Posterior cingulate gyrus (tissue), 11 donors: Measurements from ENCODE around the gene NR3C2.
"Not testable (repeated sequence)": the region's sequence is repeated elsewhere in the genome, so short reads cannot be mapped to it uniquely, and the experiment has no call there.

ENCODE experiments used
- DNase-seq, 10 donors: peaks; one replicate each; pipeline versions ENCODE4 v3.0.0 to v3.0.0-alpha.2; 2020 to 2021; ENCODE audit warnings: mixed read lengths in 3 of 10
- intact Hi-C: fragments of 100-400 bp; cut with DNase I; formaldehyde crosslinking; loops from one replicate; pipeline ENCODE4 v1.15.1; 2023

Gene NR3C2

DNA sequence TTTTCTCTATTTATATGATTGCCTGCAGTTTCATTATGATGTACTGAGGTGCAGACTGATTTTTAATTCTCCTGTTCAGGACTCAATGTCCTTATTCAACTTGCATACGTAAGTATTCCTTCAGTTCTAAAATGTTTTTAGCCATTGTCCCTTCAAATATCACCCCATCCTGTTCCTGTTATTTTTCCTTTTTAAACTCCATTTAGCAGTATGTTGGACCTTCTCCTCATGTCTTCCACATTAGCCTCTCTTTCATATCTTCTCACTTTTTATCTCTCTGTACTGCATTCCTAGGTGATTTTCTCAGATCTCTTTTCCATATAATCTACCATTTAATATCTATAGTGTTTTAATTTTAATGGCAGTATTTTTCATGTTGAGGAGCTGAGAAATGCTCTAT is 317.7 kb downstream of the NR3C2 start:
- DNase-seq, result no peak
- intact Hi-C loops, result no loop called here

DNA sequence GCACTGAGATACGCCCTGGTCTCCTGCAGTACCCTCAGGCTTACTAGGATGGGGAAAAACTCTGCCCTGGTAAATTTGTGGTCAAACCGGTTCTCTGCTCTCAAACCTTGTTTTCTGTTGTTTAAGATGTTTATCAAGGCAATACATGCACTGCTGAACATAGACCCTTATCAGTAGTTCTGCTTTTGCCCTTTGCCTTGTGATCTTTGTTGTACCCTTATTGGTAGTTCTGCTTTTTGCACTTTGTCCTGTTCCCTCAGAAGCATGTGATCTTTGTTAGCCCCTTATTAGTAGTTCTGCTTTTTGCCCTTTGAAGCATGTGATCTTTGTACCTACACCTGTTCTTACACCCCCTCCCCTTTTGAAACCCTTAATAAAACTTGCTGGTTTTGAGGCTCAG is 319.1 kb downstream of the NR3C2 start:
- DNase-seq, intact Hi-C loops: not testable (repeated sequence)

DNA sequence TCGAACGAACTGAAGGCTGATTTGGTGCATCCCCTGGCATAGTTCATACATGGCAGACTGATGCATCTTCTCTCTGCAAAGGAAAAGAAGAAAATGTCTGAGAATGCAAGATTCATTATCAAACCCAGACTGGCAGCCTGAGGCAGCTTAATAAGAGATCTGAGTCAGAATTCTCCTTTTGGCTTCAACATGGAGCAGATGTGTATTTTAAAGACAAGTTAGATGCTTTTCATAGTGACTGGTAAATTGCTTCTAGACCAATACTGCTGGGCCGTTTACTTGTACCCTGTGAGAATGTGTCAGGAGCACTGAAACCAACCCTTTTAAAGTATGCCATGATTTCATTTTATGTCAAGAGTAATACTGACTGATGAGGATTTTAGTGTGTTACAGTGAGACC is 322.0 kb downstream of the NR3C2 start:
- intact Hi-C loops, result no loop called here
- DNase-seq, result no peak

DNA sequence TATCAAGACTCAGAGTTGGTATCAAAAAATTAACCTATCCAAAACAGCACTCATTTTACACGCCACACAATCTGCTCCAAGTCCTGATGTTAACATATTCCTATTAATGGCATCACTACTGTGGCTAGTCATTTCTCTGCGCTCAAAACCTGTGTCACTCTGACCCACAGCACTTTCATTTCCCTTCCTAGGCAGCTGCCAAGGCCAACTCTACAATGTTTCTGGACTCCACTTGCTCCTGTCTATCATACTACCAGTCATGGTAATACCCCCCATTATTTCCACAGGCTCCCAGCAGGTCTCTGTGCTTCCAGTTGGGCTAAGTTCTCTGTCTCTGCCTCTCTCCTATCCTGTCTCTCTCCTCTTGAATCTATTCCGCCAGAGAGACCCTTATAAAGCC is 323.6 kb downstream of the NR3C2 start:
- intact Hi-C loops, result no loop called here
- DNase-seq, result no peak

DNA sequence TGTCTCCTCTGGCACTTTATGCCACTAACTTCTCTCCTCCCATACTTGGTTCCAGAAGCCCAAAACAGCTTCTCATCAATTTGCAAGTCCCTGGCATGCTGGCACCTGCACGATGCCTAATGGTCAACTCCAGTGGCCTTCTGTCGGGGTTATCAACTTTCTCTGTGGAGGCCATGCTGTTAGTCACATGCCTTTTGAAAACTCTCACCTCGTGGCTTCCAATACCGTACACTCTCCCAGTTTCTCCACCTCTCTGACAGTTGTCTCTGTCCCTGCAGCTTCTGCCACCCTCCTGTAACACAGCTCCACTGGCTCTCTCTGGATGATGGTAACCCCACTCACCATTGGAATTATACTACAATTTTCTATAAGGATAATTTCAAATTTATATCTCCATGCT is 324.0 kb downstream of the NR3C2 start:
- no peak for DNase-seq
- intact Hi-C loops, result no loop called here

DNA sequence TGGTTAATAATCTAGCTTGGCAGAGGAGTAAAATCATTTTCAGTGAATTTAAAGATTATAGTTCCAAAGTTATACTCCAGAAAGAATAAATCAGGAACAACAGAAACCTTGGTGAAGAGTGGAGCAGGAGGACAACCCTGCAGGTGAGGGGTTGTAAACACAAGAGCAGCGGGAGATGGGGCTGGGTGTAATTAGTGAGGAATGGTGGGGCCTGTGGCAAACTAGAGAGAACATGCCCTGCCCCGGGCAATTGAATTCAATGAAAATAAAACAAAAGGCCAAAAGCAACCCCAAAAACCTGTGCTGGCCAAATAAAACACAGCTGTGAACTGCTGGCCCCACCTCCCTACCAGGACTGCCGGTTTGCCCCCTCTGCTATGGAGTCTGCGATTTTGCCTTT is 325.2 kb downstream of the NR3C2 start:
- intact Hi-C loops, result no loop called here
- DNase-seq, result no peak

DNA sequence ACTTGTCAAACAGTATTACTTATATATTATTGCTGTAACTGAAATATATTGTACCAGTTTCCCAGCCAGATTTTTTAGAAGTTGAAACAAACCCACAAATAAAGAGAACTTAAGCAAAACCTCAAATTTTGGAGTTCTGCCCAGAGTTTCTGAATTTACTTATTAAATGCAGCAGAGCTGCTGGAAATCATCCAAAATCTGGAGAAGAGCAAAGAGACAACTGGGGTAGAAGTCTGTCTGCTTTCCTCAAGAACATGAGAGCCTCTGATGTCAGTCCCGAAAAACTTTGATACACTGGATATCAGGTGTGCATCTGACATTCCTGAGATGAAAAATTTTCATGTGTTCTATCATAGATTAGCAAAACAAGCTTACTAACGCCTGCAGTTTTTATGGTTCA is 325.9 kb downstream of the NR3C2 start:
- DNase-seq, result no peak
- intact Hi-C loops, result no loop called here

DNA sequence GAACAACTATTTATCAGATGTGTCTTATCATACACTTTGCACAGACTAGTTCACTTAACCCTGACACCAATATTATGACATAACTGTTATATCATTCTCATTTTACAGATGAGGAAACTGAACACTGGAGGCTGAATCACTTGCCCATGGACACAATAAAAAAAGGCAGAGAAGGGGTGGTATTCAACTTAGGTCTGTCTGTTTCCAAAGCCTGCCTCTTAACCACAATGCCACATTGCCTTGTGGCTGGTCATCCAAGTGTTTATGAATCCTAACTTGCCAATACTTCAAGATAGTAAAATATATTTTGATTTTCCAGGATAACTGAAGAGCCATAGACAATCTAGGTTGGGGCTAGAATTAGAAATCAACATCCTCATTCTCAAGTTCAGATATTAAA is 327.8 kb downstream of the NR3C2 start:
- no peak for DNase-seq
- intact Hi-C loops, result no loop called here

DNA sequence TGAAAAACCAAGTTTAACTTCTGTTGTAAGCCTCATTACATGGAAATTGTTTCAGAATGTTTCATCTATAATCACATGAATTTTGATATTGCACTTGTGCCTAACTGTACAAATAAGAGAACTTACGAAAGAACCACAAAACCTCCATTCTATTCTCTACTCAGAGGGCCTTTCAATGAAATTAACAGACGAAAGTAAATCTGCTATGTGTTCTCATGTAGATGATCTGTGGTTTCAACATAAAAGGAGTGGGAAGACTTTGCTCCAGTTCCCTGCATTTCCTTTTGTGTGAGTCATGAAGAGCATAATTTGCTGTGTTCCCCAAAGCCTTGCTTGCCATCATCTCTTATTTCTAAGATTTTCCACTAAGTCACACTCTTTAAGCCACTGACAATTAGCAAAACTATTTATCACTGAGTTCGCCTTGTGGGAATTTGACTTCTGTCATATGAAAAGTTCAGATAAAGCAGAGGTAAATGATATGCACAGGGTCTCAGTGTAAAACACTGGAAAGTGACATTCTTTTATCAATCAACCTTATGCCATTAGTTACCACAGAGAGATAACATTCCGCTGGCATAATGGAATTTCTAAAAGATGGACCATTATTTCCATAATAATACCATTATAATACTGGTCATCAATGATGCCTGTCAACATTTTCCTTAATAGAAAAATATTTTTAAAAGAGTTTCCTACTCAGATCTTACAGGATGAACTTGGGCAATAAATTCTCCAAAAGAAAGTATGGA is 329.8 kb downstream of the NR3C2 start:
- no peak for DNase-seq
- intact Hi-C loops, result no loop called here

DNA sequence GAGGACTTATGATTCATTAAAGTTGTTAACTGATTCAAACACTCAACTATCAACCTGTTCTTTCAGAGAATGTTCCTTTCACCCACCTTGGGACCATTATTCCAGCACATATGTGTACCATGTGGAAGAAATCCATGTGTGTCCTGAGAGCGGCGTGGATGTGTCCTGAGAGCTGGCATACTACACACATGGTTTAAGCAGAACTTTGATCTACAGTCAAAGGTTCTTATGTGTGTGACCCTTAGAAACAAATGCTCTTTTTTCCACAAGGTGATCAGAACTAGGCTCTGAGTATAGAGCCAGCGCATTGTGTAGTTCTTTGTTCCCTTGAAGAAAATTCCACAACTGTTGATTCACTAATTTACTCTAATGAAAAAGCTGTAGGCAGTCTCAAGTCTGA is 332.0 kb downstream of the NR3C2 start:
- no peak for DNase-seq
- intact Hi-C loops, result no loop called here

DNA sequence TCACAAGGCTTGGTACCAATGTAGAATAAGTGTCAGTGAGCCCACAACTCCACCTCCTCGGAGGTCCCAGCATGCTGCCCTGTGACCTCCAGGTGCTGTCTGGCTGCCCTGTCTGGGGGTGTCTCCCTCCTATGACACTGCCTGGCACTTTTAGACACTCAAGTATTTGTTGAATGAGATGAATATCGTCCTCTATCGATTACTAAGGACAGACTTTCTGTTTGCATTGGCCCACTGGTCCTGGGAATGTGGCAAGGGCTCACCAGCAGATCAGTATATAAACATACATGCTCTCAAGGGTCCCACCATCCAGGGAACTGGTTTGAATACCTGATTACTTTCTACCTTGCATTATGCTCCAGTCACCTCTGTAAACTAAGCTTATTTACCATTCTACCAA is 333.0 kb downstream of the NR3C2 start:
- DNase-seq, result no peak
- intact Hi-C loops, result no loop called here

DNA sequence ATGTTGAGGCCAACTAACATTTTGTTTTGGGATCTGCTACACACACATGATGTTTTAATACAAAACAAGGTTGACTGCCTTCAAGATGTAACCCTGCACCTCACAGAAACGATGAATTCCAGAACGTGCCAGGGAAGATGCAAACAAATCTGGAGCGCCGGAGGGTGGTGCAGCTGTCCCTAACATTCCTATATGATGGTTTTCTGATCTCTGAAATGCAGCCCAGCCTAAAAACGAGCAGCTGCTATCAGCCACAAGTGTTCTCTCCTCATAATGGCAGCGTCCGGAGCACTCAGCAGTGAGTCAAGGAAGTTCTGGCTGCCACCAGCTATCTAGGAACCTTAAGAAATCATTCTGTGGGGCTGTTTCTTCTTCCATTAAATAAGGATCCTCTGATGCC is 333.4 kb downstream of the NR3C2 start:
- intact Hi-C loops, result no loop called here
- DNase-seq, result no peak

DNA sequence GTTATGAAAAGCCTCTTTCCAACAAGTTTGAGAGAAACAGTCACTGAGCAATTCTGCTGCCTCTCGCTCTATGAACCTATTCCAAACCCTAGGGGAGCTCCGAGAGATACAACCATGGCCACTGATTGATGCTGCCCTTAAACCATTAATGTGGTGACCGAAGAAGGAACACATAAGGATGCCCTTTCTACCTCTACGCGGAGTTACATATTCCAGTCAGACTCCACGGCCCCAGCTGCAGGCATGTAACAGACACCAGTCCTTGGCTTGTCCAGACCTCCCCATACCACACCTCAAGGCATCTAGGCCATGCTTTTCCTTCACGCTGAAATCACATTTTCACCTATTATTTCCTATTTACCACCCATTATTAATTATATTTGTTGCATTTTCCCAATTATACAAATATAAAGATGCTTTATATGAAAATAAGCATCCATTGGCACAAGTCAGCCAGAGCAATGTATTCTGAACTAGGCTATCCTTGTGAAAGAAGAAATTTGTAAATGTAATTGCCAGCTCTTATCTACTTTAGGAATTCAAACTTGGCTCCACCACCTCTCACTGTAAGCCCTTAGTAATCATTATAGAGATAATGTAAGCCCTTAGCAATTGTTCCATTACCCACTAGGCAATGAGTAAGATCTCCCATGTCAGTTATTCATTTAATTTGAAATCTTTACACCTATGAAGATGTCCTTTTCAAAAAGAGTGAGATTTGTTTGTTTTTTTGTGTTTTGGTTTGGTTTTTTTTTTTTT is 338.4 kb downstream of the NR3C2 start:
- no peak for DNase-seq

DNA sequence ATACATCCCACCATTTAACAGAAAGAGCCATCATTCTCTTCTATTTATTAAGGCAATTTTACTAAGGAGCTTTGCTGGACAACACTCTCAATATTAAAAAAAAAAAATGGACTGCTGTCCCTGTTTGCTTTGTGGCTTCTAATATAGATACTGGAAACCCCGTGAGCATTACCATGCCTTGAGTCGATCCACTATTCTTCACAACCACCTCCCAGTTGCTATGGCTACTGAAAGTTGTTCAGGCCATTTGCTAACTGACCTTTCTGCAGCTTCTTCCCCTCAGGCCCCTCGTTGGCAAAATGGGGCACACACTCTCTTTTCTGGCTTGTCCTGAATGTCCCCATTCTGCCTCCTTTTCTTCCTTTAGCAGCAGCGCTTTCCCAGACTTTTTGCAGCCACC is 340.4 kb downstream of the NR3C2 start:
- no peak for DNase-seq
- intact Hi-C loops, result no loop called here

More for the DNA sequence above, 338.4 kb downstream of the NR3C2 start:
- intact Hi-C loops, result no loop called here

DNA sequence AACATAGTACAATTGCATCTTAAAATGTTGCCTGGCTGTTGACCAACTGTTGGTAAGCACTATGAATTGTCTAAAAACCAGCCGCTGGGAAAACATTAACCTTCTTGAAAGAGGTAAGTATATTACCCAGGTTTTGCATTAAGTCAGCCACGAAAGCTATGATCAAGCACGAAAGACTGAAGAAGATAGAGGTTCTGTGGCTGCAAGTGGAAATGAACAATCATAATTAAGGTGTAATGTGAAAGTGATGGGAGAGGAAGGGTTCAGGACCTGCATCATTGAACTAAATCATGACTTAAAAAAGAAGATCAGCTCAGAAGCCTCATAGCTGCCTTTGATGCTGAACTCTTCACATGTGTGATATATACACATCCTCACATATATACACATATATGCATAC is 341.0 kb downstream of the NR3C2 start:
- intact Hi-C loops, result no loop called here
- DNase-seq, result no peak

DNA sequence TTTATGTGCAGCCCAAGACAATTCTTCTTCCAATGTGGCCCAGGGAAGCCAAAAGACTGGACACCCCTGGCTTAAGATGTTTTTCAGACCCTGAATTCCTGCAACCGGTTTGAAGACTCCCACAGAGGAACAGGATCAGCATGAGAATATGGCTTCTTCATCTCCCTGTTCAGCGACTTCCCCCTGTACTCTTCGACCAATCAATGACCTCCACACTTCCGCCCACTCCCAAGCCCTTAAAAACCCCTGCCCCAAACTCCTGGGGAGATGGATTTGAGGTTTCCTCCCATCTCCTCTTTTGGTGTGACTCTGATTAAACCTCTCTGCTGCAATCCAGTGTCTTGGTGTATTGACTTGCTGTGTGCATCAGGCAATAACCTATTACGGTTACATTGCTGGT is 344.4 kb downstream of the NR3C2 start:
- intact Hi-C loops, result no loop called here
- no peak for DNase-seq

DNA sequence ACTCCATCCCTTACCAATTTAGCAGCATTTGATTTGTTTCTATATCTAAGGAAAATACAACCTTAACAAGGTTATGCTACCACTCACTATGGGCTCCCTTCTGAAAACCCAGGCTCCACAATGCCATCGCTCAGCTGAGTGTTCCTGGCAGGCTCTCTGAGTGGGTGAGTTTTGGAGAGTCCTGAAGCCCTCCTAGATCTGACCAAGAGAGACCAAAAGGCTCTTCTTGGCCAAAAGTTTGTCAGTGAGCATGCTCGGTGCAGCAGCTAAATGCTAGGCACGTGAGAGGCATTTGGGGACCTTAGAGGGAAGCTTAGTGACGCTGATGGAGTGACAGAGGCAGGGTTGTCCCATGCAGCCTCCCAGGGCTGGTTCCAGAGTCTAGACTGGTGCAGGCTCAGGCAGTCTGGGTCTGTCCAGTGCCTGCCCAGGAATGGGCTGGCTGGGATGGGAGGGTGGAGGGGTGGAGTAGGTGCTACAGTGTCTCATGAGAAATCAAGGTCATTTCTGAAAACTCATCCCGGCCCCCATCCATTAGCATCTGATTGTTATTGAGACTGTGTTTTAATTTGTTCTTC is 346.8 kb downstream of the NR3C2 start:
- DNase-seq, result no peak
- intact Hi-C loops, result no loop called here

DNA sequence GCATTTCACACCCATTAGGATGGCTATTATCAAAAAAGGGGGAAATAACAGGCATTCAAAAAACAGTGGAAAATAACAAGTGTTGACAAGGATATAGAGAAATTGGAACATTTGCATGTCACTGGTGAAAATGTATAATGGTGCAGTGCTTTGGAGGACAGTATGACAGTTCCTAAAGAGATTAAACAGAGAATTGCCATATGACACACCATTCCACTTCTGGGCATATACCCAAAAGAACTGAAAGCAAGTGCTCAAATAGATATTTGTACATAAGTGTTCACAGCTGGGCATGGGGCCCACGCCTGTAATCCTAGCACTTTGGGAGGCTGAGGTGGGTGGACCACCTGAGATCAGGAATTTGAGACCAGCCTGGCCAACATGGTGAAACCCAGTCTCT is 348.1 kb downstream of the NR3C2 start:
- no peak for DNase-seq
- intact Hi-C loops, result no loop called here

DNA sequence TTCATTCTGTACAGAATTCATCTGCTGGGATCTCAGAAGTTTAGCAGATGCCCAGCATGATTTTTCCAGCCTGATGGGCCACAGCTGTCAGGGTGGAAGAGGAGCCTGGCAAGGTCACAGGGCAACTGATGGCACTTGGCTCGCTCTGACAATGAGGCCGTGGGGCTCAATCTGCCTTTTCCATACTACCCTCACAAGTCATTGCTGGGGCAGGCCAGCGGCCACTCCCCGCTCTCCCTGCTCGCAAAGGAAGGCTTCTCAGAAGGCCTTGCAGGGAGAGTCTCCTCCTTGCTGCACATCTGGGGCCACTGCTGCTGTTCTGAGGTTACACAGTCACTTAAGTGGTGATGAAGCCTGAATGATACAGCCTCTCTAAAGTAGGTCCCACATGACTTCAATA is 349.1 kb downstream of the NR3C2 start:
- intact Hi-C loops, result no loop called here
- no peak for DNase-seq

DNA sequence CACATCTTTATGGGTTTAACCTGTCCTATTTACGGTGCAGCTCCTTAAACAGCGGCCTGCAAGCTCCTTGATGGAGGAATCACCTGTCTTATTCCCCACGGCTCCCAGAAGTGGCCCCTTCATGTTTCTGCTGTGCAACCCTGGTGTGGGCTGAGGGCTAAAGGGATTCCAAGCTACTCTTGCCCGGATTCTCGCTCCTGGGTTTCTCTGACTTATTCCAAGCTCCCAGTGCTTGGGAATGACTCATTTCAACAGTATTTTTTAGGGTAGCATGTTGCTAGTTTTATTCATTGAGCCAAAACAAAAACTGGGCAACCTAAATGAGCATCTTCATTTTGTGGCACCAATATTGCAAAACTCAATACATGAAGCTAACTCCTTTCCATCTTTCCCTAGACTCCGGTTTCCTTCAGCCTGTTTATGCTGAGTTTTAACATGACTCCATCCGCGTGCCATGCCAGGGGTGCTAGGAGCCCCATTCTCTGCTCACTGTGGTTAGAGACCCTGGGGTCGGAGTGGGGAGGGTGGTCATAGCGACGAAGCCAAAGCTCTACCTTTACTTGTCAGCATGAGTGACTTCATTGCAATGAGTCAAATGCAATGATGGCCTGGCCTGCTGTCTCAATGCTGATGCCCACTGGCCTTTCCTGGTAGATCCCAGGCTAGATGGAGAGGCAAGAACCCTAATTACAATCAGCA is 349.7 kb downstream of the NR3C2 start:
- intact Hi-C loops, result no loop called here
- no peak for DNase-seq

DNA sequence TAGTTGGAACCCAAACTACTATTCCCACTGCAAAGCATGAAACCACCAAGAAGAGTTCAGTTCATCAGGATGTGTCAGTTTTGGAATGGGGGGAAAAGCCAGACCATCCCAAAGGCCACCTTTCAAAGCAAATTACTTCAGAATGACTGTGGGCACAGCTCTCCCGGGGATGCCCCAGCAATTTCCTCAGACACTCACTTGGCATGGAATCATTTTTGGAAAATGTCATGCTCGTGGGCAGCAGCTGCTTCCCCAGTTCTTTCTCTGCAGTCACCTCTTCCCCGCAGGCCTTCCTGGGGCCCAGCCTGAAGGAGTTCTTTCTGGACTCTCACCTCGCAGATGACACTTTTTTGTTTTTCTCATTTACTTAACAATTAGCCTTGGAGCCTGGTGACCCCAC is 350.3 kb downstream of the NR3C2 start:
- DNase-seq, result no peak
- intact Hi-C loops, result no loop called here
